ENCODE measurements around the gene MAP3K7.

GRCh38 chr6:90536520-90536919 lies 50.4 kb downstream of the MAP3K7 start:
- TF ChIP-seq CTCF (IDR thresholded peaks at IDR 0.05; ENCODE audit: poor library complexity), result no peak
- TF ChIP-seq EZH2phosphoT487 (IDR thresholded peaks at IDR 0.05; ENCODE audit: low read depth, severe bottlenecking, unreplicated experiment), result no peak
- no peak for TF ChIP-seq EZH2 (IDR thresholded peaks at IDR 0.05; ENCODE audit: borderline replicate concordance)

Data from hepatocyte (in vitro differentiated cells).